Activated CD8-positive, alpha-beta memory T cell treated with anti-CD3 and anti-CD28 coated beads, Interleukin-2, amount 10 ng/mL, durations not matched to agents 7 days and 5 days (primary cell): Measurements from ENCODE around the gene IDH2. TPM values are rescaled to one million over a fixed set of nuclear protein-coding genes. Genes with fewer than 3 reads are reported as not detected.

Experiments
- ATAC-seq: fragments of 150-1000 bp; cut with Tn5 transposase; one replicate; pipeline ENCODE4 v1.10.0; 2021; ENCODE audit warnings: moderate library complexity
- CTCF ChIA-PET: fragments of 350-600 bp; sonication (Branson Sonifier 250); formaldehyde crosslinking; loops from one replicate; lab custom pipeline; 2021; ENCODE audit warnings: antibody characterized with exemption; lab: Charles Lee
- DNase-seq: peaks from one replicate; pipeline ENCODE4 v3.0.0-alpha.2; 2020
- H3K27ac Mint-ChIP-seq: one replicate; pipeline ENCODE4 v1.8.0; 2021; ENCODE audit warnings: mild to moderate bottlenecking, mixed read lengths
- H3K27me3 Mint-ChIP-seq: one replicate; pipeline ENCODE4 v1.8.0; 2021; ENCODE audit warnings: mixed read lengths
- H3K36me3 Mint-ChIP-seq: one replicate; pipeline ENCODE4 v1.8.0; 2021; ENCODE audit warnings: mild to moderate bottlenecking, mixed read lengths
- H3K4me1 Mint-ChIP-seq: one replicate; pipeline ENCODE4 v1.8.0; 2021; ENCODE audit warnings: mixed read lengths
- H3K4me3 Mint-ChIP-seq: one replicate; pipeline ENCODE4 v1.8.0; 2021; ENCODE audit warnings: mild to moderate bottlenecking, moderate library complexity, mixed read lengths
- H3K9me3 Mint-ChIP-seq: one replicate; pipeline ENCODE4 v1.8.0; 2022; ENCODE audit warnings: low read depth, mixed read lengths
- total RNA-seq, 2 experiments: library from RNA; stranded (reverse); gene quantifications; one replicate each; pipeline ENCODE4 v1.2.3, GENCODE V29; 2021

IDH2 gene
- total RNA-seq, 2 experiments from 2014 or later, result 196 to 293 TPM

DNA sequence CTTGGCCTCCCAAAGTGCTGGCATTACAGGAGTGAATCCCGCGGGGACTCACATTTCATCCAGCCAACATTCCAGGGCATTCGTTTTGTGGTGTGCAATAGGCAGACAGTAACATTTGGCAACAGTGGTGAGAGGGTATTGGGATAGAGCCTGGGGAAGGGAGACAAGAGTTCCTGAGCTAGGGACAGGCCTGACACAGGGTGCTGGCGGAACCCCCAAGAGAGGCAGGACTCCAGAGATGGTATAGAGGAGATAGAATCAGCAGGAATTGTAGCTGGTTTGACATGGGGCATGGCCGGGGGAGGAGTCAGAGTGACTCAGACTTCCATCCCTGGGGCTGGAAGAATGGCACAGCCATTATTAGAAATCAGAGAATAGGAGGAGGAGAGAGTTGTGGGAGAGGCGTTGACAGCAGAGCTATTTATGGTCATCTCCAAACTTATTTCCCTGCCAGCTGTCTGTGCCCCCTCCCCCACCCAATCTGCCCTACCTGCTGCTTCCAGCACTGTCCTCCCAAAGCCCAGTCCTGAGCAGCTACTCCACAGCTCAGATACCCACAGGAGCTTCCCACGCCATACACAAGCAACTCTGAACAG, 4.4 kb upstream of the IDH2 start:
- no peak overlapping the region for H3K4me3 Mint-ChIP-seq
- H3K9me3 Mint-ChIP-seq, result no peaks in the 10 kb centered on the region
- H3K27ac Mint-ChIP-seq, result no peak overlapping the region
- DNase-seq, result no peak
- CTCF ChIA-PET, result interaction anchor here (0.7 to 2.0 kb wide), 3 partner anchors 19 to 218 kb away, joined by 3 to 9 read pairs (median 3); no protein-coding TSS in a partner anchor
- peaks cover 6% of the 10 kb centered on the region for H3K4me1 Mint-ChIP-seq
- ATAC-seq, result no peak
- H3K36me3 Mint-ChIP-seq, result no peaks in the 10 kb centered on the region
- peaks cover 4% of the 10 kb centered on the region for H3K27me3 Mint-ChIP-seq

GRCh38 chr15:90105521-90105920, 3.3 kb upstream of the IDH2 start:
- Mint-ChIP-seq H3K4me3 (no peak overlapping the region), H3K9me3 (no peaks in the 10 kb centered on the region), H3K36me3 (peaks cover 2% of the 10 kb centered on the region), H3K27ac (no peak overlapping the region), H3K27me3 (peaks cover 4% of the 10 kb centered on the region), H3K4me1 (peaks cover 14% of the 10 kb centered on the region)
- CTCF ChIA-PET, result interaction anchor here (1.4 to 2.0 kb wide), 2 partner anchors 38 to 231 kb away, joined by 3 to 9 read pairs; no protein-coding TSS in a partner anchor
- DNase-seq (no peak), ATAC-seq (no peak)

DNA sequence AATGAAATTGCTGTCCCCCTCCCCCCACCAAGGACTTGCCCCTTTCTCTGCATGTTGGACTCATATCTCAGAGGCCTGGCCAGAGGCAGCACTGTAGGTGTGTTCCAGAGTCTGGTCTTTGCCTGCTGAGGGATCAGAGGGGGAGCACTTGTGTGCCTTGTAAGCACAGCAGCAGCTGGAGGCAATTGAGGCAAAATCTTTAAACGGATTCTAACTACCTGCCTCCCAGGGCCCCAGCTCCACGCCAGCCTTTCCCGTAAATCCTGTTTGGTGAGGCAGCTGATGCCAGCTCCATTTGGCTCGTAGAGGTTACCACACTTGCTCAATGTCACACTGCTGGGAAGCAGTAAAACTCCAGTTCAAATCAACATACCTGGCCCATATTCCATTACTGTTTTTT, 2.3 kb upstream of the IDH2 start:
- no peak for ATAC-seq
- Mint-ChIP-seq H3K4me3 (no peak overlapping the region), H3K27me3 (peaks cover 4% of the 10 kb centered on the region), H3K27ac (no peak overlapping the region), H3K9me3 (no peaks in the 10 kb centered on the region), H3K4me1 (peaks cover 23% of the 10 kb centered on the region), H3K36me3 (peaks cover 3% of the 10 kb centered on the region)
- no peak for DNase-seq
- CTCF ChIA-PET, result interaction anchor here (0.6 to 2.0 kb wide), 4 partner anchors 18 to 1163 kb away, joined by 3 to 9 read pairs (median 4); no protein-coding TSS in a partner anchor

- Mint-ChIP-seq H3K4me1 (peaks cover 31% of the 10 kb centered on the region), H3K36me3 (peaks cover 6% of the 10 kb centered on the region), H3K27me3 (peaks cover 4% of the 10 kb centered on the region), H3K9me3 (no peaks in the 10 kb centered on the region), H3K27ac (no peak overlapping the region), H3K4me3 (peak overlapping the region; percentile 63)
- ATAC-seq (no peak), DNase-seq (no peak)
- CTCF ChIA-PET, result interaction anchor here (1.6 kb wide), 1 partner anchor 18 kb away, joined by 6 read pairs; no protein-coding TSS in a partner anchor
Observed at GRCh38 chr15:90103701-90104329, 1.5 kb upstream of the IDH2 start.

DNA sequence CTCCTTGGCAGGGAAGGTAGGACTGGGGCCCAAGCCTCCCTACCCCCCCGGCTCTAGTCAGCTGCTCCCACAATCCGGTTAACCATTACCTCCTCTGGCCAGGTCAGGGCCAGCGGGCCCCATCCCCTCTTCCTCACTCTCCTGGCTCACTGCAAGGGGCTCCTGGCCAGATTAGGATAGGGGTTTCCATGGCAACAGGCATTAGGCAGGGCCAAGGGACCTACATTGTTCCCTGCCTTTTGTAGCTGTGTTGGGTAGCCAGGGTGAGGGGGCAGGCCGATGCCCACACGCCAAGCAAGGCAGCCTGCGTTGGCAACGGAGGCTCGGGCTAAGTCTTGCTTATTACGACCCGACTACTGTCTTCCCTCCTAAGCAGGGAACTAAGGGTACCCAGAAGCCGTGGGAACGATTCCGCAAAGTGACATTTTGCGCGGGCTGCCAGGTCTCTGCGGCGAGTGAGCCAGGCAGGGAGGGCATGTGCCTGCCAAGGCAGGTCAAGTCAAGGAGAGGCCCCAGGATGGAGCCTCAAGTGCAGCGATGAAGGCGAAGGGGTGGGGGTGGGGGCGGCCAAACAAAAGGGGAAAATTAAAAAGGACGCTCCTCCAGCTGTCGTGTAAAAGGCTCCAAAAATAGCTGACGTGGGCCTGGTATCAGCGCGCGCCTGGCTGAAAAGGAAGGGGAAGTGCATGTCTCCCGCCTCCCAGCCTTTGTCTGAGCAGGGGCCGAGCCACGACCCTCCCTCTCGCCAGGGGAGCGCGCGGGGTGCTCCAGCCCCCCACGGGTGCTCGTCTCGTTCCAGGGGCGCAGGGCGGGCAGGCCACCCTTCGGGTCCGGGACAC, 919 bp downstream of the IDH2 start:
- H3K36me3 Mint-ChIP-seq, result peaks cover 14% of the 10 kb centered on the region
- H3K4me3 Mint-ChIP-seq, result peak overlapping the region; percentile 79
- H3K9me3 Mint-ChIP-seq, result no peaks in the 10 kb centered on the region
- CTCF ChIA-PET, result interaction anchor here (1.0 to 2.9 kb wide), 5 partner anchors 8 to 120 kb away, joined by 3 to 19 read pairs (median 10); no protein-coding TSS in a partner anchor
- H3K27me3 Mint-ChIP-seq, result peaks cover 4% of the 10 kb centered on the region
- H3K4me1 Mint-ChIP-seq, result peaks cover 54% of the 10 kb centered on the region
- H3K27ac Mint-ChIP-seq, result peak overlapping the region; percentile 96
- peak; percentile 61 for DNase-seq
- no peak for ATAC-seq

DNA sequence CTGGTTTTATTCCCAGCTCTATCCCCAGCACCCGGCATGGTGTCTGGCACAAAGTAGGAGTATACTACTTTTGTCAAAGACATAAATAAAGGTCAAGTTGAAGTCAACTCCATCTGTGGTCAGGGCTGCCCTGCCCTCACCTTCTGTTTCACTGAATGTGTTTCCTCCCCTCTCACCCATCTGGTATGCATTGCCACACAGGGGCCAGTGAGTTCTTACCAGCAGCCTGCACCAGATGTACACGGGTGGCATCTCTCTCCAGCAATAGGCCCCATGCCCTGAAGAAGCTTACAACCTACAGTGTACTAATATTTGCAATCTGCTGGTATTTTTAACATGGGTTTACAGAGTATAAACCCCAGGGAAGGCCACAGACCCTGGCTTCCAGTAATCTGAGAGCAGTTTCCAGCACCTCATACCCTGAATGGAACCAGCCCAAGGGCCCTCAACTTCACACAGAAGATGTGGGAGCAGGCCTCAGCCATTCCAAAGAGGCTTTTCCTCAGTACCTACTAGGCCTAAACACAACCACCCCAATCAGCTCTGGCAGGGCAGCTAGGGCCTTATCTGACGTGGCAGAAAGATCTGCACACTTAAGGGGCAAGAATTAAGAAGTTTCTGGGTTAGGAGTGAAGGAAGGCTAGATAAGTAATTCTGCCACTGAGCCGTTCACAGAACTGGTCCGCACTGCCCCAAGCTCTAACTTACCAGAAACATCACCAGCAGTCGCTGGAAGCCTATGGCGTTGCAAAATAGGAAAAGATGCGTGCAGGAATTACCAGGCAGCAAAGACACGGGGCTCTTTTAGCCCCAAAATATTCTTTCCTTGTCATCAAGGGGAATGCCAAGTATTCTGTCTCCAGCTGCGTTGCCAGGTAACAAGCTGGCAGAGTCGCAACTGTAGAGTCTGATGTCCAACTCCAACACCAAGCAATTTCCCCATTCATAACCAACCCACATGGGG, 2.1 kb downstream of the IDH2 start:
- Mint-ChIP-seq H3K27ac (peak overlapping the region; percentile 96), H3K36me3 (peaks cover 21% of the 10 kb centered on the region), H3K4me1 (peaks cover 65% of the 10 kb centered on the region), H3K9me3 (no peaks in the 10 kb centered on the region), H3K27me3 (peaks cover 4% of the 10 kb centered on the region), H3K4me3 (peak overlapping the region; percentile 79)
- peak; percentile 60 for DNase-seq
- CTCF ChIA-PET, result interaction anchor here (0.8 to 2.9 kb wide), 11 partner anchors 11 to 833 kb away, joined by 3 to 19 read pairs (median 5); partner anchors contain the start of genes AP3S2, CIB1, GDPGP1 and HDDC3
- no peak for ATAC-seq

DNA sequence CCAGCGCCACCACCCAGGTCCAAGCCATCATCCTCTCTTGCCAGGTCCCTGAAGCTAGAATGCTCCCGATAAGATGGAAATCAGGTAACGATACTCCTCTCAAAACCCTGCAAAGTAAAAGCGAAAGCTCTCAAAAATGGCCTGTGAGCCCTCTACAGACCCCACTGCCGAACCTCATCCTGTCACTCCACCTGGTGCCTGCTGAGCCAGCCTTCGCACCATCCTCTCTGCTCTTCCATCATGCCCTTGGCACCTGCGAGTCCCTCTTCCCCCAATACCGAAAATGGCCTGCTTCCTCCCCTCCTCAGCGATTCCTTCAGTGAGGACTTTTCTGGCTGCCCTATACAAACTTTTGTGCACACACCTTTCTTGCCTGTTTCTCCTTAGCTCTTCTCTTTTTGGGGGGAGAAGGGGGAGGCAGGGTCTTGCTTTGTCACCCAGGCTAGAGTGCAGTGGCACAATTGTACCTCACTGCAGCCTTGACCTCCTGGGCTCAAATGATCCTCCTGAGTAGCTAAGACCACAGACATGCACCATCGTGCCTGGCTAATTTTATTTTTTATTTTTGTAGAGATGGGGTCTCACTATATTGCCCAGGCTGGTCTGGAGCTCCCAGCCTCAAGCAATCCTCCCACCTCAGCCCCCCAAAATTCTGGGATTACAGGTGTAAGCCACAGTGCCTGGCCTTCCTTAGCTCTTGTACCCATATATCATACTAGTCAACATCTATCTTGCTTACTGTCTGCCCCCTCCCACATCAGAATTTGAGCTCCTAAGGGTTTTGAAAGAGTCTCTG, 3.0 kb downstream of the IDH2 start:
- peak; percentile 80 for DNase-seq

GRCh38 chr15:90097475-90097874, 4.8 kb downstream of the IDH2 start:
- Mint-ChIP-seq H3K9me3 (no peaks in the 10 kb centered on the region), H3K27me3 (no peaks in the 10 kb centered on the region), H3K4me3 (peak overlapping the region; percentile 79), H3K27ac (peak overlapping the region; percentile 96), H3K4me1 (peaks cover 73% of the 10 kb centered on the region), H3K36me3 (peaks cover 35% of the 10 kb centered on the region)
- CTCF ChIA-PET, result interaction anchor here (1.1 to 2.8 kb wide), 2 partner anchors 47 to 135 kb away, joined by 4 to 16 read pairs; partner anchors contain the start of genes CIB1 and GDPGP1
- DNase-seq (peak; percentile 89), ATAC-seq (peak; percentile 59)

More for the DNA sequence above, 3.0 kb downstream of the IDH2 start:
- H3K4me1 Mint-ChIP-seq, result peaks cover 71% of the 10 kb centered on the region
- peak; percentile 32 for ATAC-seq
- CTCF ChIA-PET, result interaction anchor here (0.8 to 2.9 kb wide), 13 partner anchors 10 to 834 kb away, joined by 3 to 19 read pairs (median 5); partner anchors contain the start of genes AP3S2, CIB1, GDPGP1 and HDDC3
- H3K4me3 Mint-ChIP-seq, result peak overlapping the region; percentile 79
- H3K9me3 Mint-ChIP-seq, result no peaks in the 10 kb centered on the region
- H3K36me3 Mint-ChIP-seq, result peaks cover 25% of the 10 kb centered on the region
- H3K27me3 Mint-ChIP-seq, result peaks cover 4% of the 10 kb centered on the region
- H3K27ac Mint-ChIP-seq, result peak overlapping the region; percentile 96

- ATAC-seq (no peak), DNase-seq (peak; percentile 61)
- Mint-ChIP-seq H3K27ac (peak overlapping the region; percentile 58), H3K27me3 (no peaks in the 10 kb centered on the region), H3K9me3 (no peaks in the 10 kb centered on the region), H3K4me1 (peaks cover 65% of the 10 kb centered on the region), H3K4me3 (peak overlapping the region; percentile 38), H3K36me3 (peaks cover 40% of the 10 kb centered on the region)
- CTCF ChIA-PET, result interaction anchor here (1.8 kb wide), 1 partner anchor 47 kb away, joined by 5 read pairs; no protein-coding TSS in a partner anchor
Observed at GRCh38 chr15:90095521-90095959, 6.7 kb downstream of the IDH2 start.

DNA sequence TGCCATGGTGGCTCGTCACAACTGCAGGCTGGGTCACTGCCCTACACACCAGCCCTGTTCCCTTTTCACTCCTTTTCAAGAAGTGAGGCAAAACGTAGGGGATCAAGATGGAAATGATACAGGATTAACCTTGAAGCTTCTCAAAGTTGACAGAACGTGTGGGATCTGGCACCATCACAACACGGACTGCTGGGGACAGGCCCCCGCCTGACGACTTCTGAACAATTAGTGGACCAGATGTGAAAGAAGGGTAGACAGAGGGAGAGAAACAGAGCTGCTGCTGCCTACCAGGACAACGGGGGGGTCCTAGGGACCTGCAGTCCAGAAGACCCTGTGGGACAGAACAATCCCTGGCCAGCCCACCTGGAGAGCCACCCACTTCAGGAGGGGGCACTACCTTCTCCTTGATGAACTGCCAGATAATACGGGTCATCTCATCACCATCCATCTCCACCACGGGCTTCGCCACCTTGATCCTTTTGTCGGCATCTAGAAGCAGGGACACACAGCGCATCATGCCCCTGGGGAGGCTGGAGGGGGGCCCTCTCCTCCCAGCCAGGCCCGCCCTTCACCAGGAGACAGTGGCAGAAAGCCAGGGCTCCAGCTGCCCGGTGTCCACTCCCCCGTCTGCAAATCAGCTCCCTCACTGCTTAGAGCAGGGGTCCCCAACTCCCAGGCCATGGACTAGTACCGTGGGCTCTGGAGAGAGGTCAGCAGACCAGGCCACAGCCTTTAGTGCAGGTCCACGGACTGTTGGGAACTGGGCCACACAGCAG, 10.9 kb downstream of the IDH2 start:
- Mint-ChIP-seq H3K4me1 (peaks cover 39% of the 10 kb centered on the region), H3K9me3 (no peaks in the 10 kb centered on the region), H3K27me3 (no peaks in the 10 kb centered on the region), H3K27ac (no peak overlapping the region), H3K4me3 (no peak overlapping the region), H3K36me3 (peaks cover 63% of the 10 kb centered on the region)
- CTCF ChIA-PET, result interaction anchor here (1.1 to 1.5 kb wide), 2 partner anchors 216 to 331 kb away, joined by 3 to 4 read pairs; no protein-coding TSS in a partner anchor
- DNase-seq, result no peak
- ATAC-seq, result no peak
